ENCODE data around the gene COLQ.

Gene COLQ

GRCh38 chr3:15527031-15527459 is 5.5 kb upstream of the COLQ start:
- Histone ChIP-seq H3K56ac (ENCODE audit: low read length) (no peak overlapping the region), H3K18ac (ENCODE audit: low read length) (no peak overlapping the region), H4K5ac (ENCODE audit: low read length) (no peak overlapping the region), H3K27ac (ENCODE audit: low read depth, low read length) (no peak overlapping the region), H4K8ac (ENCODE audit: low read depth, low read length) (no peak overlapping the region), H2AK5ac (ENCODE audit: low read length) (no peak overlapping the region), H3K27me3 (ENCODE audit: insufficient read depth, low read length, poor library complexity) (no peaks in the 10 kb centered on the region), H3K23ac (ENCODE audit: low read length) (no peak overlapping the region), H3K9ac (ENCODE audit: low read length) (no peak overlapping the region), H3K36me3 (ENCODE audit: control insufficient read depth, insufficient read depth, low read length) (no peaks in the 10 kb centered on the region), H3K4ac (ENCODE audit: low read depth, low read length) (no peak overlapping the region), H3K79me1 (ENCODE audit: low read length) (no peaks in the 10 kb centered on the region), H3K4me1 (ENCODE audit: control insufficient read depth, low read depth, low read length) (no peaks in the 10 kb centered on the region), H3K4me3 (ENCODE audit: low read length) (no peak overlapping the region), H2BK120ac (ENCODE audit: low read depth, low read length) (no peak overlapping the region), H2BK5ac (ENCODE audit: low read length) (no peak overlapping the region), H3K4me2 (ENCODE audit: low read length) (no peak overlapping the region), H3K79me2 (ENCODE audit: control insufficient read depth, insufficient read depth, low read length) (no peaks in the 10 kb centered on the region), H2BK15ac (replicated peaks; ENCODE audit: low read depth) (no peak overlapping the region)
- DNase-seq: peak; percentile 95
- WGBS (ENCODE audit: extremely low coverage, insufficient coverage, low lambda C conversion rate): no CpG with 5 or more reads among the region's 4 CpGs

- Histone ChIP-seq H3K79me2 (ENCODE audit: control insufficient read depth, insufficient read depth, low read length) (no peaks in the 10 kb centered on the region), H3K27me3 (ENCODE audit: insufficient read depth, low read length, poor library complexity) (no peaks in the 10 kb centered on the region), H3K4me2 (ENCODE audit: low read length) (no peak overlapping the region), H2BK5ac (ENCODE audit: low read length) (no peak overlapping the region), H3K9ac (ENCODE audit: low read length) (no peak overlapping the region), H3K56ac (ENCODE audit: low read length) (no peak overlapping the region), H2AK5ac (ENCODE audit: low read length) (no peak overlapping the region), H3K23ac (ENCODE audit: low read length) (no peak overlapping the region), H4K5ac (ENCODE audit: low read length) (no peak overlapping the region), H3K18ac (ENCODE audit: low read length) (no peak overlapping the region), H3K4me3 (ENCODE audit: low read length) (no peak overlapping the region), H3K4ac (ENCODE audit: low read depth, low read length) (no peak overlapping the region), H3K36me3 (ENCODE audit: control insufficient read depth, insufficient read depth, low read length) (no peaks in the 10 kb centered on the region), H3K27ac (ENCODE audit: low read depth, low read length) (no peak overlapping the region), H3K4me1 (ENCODE audit: control insufficient read depth, low read depth, low read length) (peaks cover 2% of the 10 kb centered on the region), H3K79me1 (ENCODE audit: low read length) (no peaks in the 10 kb centered on the region), H2BK120ac (ENCODE audit: low read depth, low read length) (no peak overlapping the region), H2BK15ac (replicated peaks; ENCODE audit: low read depth) (no peak overlapping the region), H4K8ac (ENCODE audit: low read depth, low read length) (no peak overlapping the region)
- WGBS (ENCODE audit: extremely low coverage, insufficient coverage, low lambda C conversion rate): no CpG with 5 or more reads among the region's 1 CpG
- no peak for DNase-seq
Observed at GRCh38 chr3:15525790-15526189, 4.3 kb upstream of the COLQ start.

GRCh38 chr3:15523660-15524417 is 2.3 kb upstream of the COLQ start:
- Histone ChIP-seq H2BK15ac (replicated peaks; ENCODE audit: low read depth) (no peak overlapping the region), H2BK120ac (ENCODE audit: low read depth, low read length) (no peak overlapping the region), H4K8ac (ENCODE audit: low read depth, low read length) (no peak overlapping the region), H2AK5ac (ENCODE audit: low read length) (no peak overlapping the region), H4K5ac (ENCODE audit: low read length) (no peak overlapping the region), H3K4ac (ENCODE audit: low read depth, low read length) (no peak overlapping the region), H3K9ac (ENCODE audit: low read length) (no peak overlapping the region), H3K36me3 (ENCODE audit: control insufficient read depth, insufficient read depth, low read length) (no peaks in the 10 kb centered on the region), H3K27ac (ENCODE audit: low read depth, low read length) (no peak overlapping the region), H3K4me3 (ENCODE audit: low read length) (no peak overlapping the region), H3K27me3 (ENCODE audit: insufficient read depth, low read length, poor library complexity) (no peaks in the 10 kb centered on the region), H3K4me1 (ENCODE audit: control insufficient read depth, low read depth, low read length) (peaks cover 2% of the 10 kb centered on the region), H3K79me1 (ENCODE audit: low read length) (no peaks in the 10 kb centered on the region), H3K4me2 (ENCODE audit: low read length) (no peak overlapping the region), H3K18ac (ENCODE audit: low read length) (no peak overlapping the region), H3K56ac (ENCODE audit: low read length) (no peak overlapping the region), H3K79me2 (ENCODE audit: control insufficient read depth, insufficient read depth, low read length) (no peaks in the 10 kb centered on the region), H3K23ac (ENCODE audit: low read length) (no peak overlapping the region), H2BK5ac (ENCODE audit: low read length) (no peak overlapping the region)
- no peak for DNase-seq
- WGBS (ENCODE audit: extremely low coverage, insufficient coverage, low lambda C conversion rate): no CpG with 5 or more reads among the region's 6 CpGs

- Histone ChIP-seq H2BK15ac (replicated peaks; ENCODE audit: low read depth) (no peak overlapping the region), H3K18ac (ENCODE audit: low read length) (no peak overlapping the region), H3K56ac (ENCODE audit: low read length) (no peak overlapping the region), H2BK120ac (ENCODE audit: low read depth, low read length) (no peak overlapping the region), H3K23ac (ENCODE audit: low read length) (no peak overlapping the region), H3K79me2 (ENCODE audit: control insufficient read depth, insufficient read depth, low read length) (no peaks in the 10 kb centered on the region), H3K27me3 (ENCODE audit: insufficient read depth, low read length, poor library complexity) (no peaks in the 10 kb centered on the region), H3K79me1 (ENCODE audit: low read length) (no peaks in the 10 kb centered on the region), H4K5ac (ENCODE audit: low read length) (no peak overlapping the region), H3K4me2 (ENCODE audit: low read length) (no peak overlapping the region), H2AK5ac (ENCODE audit: low read length) (no peak overlapping the region), H4K8ac (ENCODE audit: low read depth, low read length) (no peak overlapping the region), H3K9ac (ENCODE audit: low read length) (no peak overlapping the region), H3K4ac (ENCODE audit: low read depth, low read length) (no peak overlapping the region), H3K4me3 (ENCODE audit: low read length) (no peak overlapping the region), H3K36me3 (ENCODE audit: control insufficient read depth, insufficient read depth, low read length) (no peaks in the 10 kb centered on the region), H3K27ac (ENCODE audit: low read depth, low read length) (no peak overlapping the region), H3K4me1 (ENCODE audit: control insufficient read depth, low read depth, low read length) (peaks cover 2% of the 10 kb centered on the region), H2BK5ac (ENCODE audit: low read length) (no peak overlapping the region)
- no peak for DNase-seq
Observed at GRCh38 chr3:15522016-15522415, 510 bp upstream of the COLQ start.

GRCh38 chr3:15520804-15521572 is 518 bp downstream of the COLQ start:
- H3K79me1 ChIP-seq (ENCODE audit: low read length): no peaks in the 10 kb centered on the region
- DNase-seq: peak; percentile 29

More at GRCh38 chr3:15520804-15521572, 518 bp downstream of the COLQ start:
- Histone ChIP-seq H3K18ac (ENCODE audit: low read length) (no peak overlapping the region), H4K8ac (ENCODE audit: low read depth, low read length) (no peak overlapping the region), H3K4ac (ENCODE audit: low read depth, low read length) (no peak overlapping the region), H2BK120ac (ENCODE audit: low read depth, low read length) (no peak overlapping the region), H3K4me1 (ENCODE audit: control insufficient read depth, low read depth, low read length) (peaks cover 2% of the 10 kb centered on the region), H3K27me3 (ENCODE audit: insufficient read depth, low read length, poor library complexity) (no peaks in the 10 kb centered on the region), H3K4me3 (ENCODE audit: low read length) (no peak overlapping the region), H4K5ac (ENCODE audit: low read length) (no peak overlapping the region), H3K4me2 (ENCODE audit: low read length) (no peak overlapping the region), H3K27ac (ENCODE audit: low read depth, low read length) (no peak overlapping the region), H3K79me2 (ENCODE audit: control insufficient read depth, insufficient read depth, low read length) (no peaks in the 10 kb centered on the region), H2AK5ac (ENCODE audit: low read length) (no peak overlapping the region), H3K36me3 (ENCODE audit: control insufficient read depth, insufficient read depth, low read length) (no peaks in the 10 kb centered on the region), H2BK15ac (replicated peaks; ENCODE audit: low read depth) (no peak overlapping the region), H3K23ac (ENCODE audit: low read length) (peak overlapping the region; percentile 35), H3K56ac (ENCODE audit: low read length) (peak overlapping the region; percentile 49), H2BK5ac (ENCODE audit: low read length) (no peak overlapping the region), H3K9ac (ENCODE audit: low read length) (no peak overlapping the region)
- no CpG with 5 or more reads among the region's 14 CpGs for WGBS (ENCODE audit: extremely low coverage, insufficient coverage, low lambda C conversion rate)
